ENCODE results near the gene DOK7.

Gene DOK7

DNA sequence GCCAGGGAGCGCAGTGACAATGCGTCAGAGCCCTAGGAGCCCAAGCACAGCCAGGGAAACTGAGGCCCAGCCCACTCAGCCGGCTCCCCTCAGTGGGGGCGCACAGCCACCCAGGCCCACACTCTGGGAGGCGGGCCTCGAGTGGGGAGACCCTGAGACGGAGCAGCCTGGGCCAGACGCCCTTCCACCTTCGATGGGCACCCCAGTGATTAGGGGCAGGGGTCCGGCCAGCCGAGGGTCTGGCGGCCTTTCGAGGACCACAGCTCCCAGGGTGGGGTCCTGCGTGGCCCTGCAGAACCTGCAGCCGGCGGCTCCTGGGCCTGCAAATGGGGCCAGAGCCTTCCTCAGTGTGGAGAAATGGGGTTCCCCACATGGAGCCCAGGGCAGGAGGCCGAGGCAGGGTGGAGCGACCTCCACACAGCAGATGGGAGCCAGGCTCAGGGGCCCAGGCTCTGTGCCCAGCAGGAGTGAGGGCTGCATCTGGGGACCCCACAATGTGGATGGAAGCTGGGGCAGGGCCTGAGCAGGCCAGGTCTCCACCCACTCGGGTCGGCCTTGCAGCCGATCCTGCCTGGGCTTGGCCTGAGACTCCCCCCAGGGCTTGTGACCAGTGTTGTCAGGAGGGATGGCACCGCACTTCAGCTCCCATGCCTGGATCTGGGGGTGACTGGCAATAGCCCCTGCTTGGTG is 16.3 kb upstream of the DOK7 start:
- no peaks in the 10 kb centered on the region for H3K36me3 ChIP-seq (replicated peaks; ENCODE audit: insufficient read depth, low read length)
- no peaks in the 10 kb centered on the region for H3K79me2 ChIP-seq (ENCODE audit: low read length)
- no peak overlapping the region for H3K4me3 ChIP-seq (ENCODE audit: low read length)
- no peak overlapping the region for H2AFZ ChIP-seq (ENCODE audit: low read length)
- H3K9me3 ChIP-seq (replicated peaks; ENCODE audit: insufficient read depth, low read length), result no peaks in the 10 kb centered on the region
- H4K20me1 ChIP-seq (ENCODE audit: insufficient read depth, low read length), result no peaks in the 10 kb centered on the region
- no peak overlapping the region for H3K4me2 ChIP-seq (ENCODE audit: low read depth, low read length)
- no peak for TF ChIP-seq EZH2 (optimal IDR thresholded peaks at IDR 0.05; ENCODE audit: low read depth, low read length)
- TF ChIP-seq EZH2phosphoT487 (IDR thresholded peaks at IDR 0.05; ENCODE audit: low read length), result no peak
- TF ChIP-seq, protein P1, sequence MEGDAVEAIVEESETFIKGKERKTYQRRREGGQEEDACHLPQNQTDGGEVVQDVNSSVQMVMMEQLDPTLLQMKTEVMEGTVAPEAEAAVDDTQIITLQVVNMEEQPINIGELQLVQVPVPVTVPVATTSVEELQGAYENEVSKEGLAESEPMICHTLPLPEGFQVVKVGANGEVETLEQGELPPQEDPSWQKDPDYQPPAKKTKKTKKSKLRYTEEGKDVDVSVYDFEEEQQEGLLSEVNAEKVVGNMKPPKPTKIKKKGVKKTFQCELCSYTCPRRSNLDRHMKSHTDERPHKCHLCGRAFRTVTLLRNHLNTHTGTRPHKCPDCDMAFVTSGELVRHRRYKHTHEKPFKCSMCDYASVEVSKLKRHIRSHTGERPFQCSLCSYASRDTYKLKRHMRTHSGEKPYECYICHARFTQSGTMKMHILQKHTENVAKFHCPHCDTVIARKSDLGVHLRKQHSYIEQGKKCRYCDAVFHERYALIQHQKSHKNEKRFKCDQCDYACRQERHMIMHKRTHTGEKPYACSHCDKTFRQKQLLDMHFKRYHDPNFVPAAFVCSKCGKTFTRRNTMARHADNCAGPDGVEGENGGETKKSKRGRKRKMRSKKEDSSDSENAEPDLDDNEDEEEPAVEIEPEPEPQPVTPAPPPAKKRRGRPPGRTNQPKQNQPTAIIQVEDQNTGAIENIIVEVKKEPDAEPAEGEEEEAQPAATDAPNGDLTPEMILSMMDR (IDR thresholded peaks at IDR 0.05; ENCODE audit: low read length), result no peak
- H3K4me1 ChIP-seq (ENCODE audit: low read length), result no peaks in the 10 kb centered on the region
- DNase-seq, result no peak
- H3K27me3 ChIP-seq (replicated peaks; ENCODE audit: insufficient read depth, low read length), result peaks cover 80% of the 10 kb centered on the region
- no peak overlapping the region for H3K27ac ChIP-seq (ENCODE audit: low read length)
- H3F3A ChIP-seq (ENCODE audit: insufficient read depth, low read length), result no peaks in the 10 kb centered on the region
- no peaks in the 10 kb centered on the region for H3K9me2 ChIP-seq (replicated peaks; ENCODE audit: insufficient read depth, low read length)
- no peak overlapping the region for H3K9ac ChIP-seq (ENCODE audit: low read length)

DNA sequence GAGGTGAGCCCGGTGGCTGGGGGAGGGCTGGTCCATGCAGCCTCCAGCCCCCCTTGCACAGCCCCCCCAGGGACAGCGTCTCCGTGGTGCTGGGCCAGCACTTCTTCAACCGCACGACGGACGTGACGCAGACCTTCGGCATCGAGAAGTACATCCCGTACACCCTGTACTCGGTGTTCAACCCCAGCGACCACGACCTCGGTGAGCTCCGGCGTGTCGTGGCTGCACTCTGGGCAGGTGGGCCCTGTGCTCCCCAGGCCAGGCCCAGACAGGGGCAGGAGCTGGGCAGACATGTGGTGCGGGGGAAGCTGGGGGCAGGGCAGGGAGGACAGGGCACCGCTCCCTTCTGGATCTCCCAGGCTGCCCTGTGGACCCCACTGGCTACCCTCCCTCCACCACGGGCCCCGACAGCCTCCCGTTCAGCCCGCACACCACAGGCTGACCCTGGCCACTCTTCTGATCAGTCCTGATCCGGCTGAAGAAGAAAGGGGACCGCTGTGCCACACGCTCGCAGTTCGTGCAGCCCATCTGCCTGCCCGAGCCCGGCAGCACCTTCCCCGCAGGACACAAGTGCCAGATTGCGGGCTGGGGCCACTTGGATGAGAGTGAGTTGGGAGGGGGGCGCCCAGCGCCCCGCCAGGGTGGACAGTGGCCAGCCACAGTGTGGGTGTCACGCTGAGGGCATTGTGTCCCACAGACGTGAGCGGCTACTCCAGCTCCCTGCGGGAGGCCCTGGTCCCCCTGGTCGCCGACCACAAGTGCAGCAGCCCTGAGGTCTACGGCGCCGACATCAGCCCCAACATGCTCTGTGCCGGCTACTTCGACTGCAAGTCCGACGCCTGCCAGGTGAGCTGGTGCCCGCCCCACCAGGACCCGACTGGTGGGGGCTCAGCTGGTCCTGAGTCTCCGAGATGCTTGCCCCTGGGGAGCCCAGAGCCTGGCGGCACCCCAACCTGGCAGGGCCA is 15.4 kb upstream of the DOK7 start:
- no peak overlapping the region for H2AFZ ChIP-seq (ENCODE audit: low read length)

GRCh38 chr4:3449047-3449573 is 14.0 kb upstream of the DOK7 start:
- no peak for DNase-seq
- TF ChIP-seq EZH2 (optimal IDR thresholded peaks at IDR 0.05; ENCODE audit: low read depth, low read length) (peak; percentile 33), EZH2phosphoT487 (IDR thresholded peaks at IDR 0.05; ENCODE audit: low read length) (no peak)
- TF ChIP-seq, protein P1 (IDR thresholded peaks at IDR 0.05; ENCODE audit: low read length), result no peak
- H3K27me3 ChIP-seq (replicated peaks; ENCODE audit: insufficient read depth, low read length), result peaks cover 91% of the 10 kb centered on the region
- H3F3A ChIP-seq (ENCODE audit: insufficient read depth, low read length), result no peaks in the 10 kb centered on the region
- no peak overlapping the region for H3K4me3 ChIP-seq (ENCODE audit: low read length)
- H3K9ac ChIP-seq (ENCODE audit: low read length), result no peak overlapping the region
- no peaks in the 10 kb centered on the region for H3K79me2 ChIP-seq (ENCODE audit: low read length)
- H2AFZ ChIP-seq (ENCODE audit: low read length), result no peak overlapping the region
- H3K36me3 ChIP-seq (replicated peaks; ENCODE audit: insufficient read depth, low read length), result no peaks in the 10 kb centered on the region
- H3K9me2 ChIP-seq (replicated peaks; ENCODE audit: insufficient read depth, low read length), result no peaks in the 10 kb centered on the region
- H3K9me3 ChIP-seq (replicated peaks; ENCODE audit: insufficient read depth, low read length), result no peaks in the 10 kb centered on the region
- no peak overlapping the region for H3K4me2 ChIP-seq (ENCODE audit: low read depth, low read length)
- H4K20me1 ChIP-seq (ENCODE audit: insufficient read depth, low read length), result no peaks in the 10 kb centered on the region
- H3K4me1 ChIP-seq (ENCODE audit: low read length), result no peaks in the 10 kb centered on the region
- no peak overlapping the region for H3K27ac ChIP-seq (ENCODE audit: low read length)

More for the DNA sequence above, 15.4 kb upstream of the DOK7 start:
- Histone ChIP-seq H4K20me1 (ENCODE audit: insufficient read depth, low read length) (no peaks in the 10 kb centered on the region), H3K4me2 (ENCODE audit: low read depth, low read length) (no peak overlapping the region), H3K9ac (ENCODE audit: low read length) (no peak overlapping the region), H3K27me3 (replicated peaks; ENCODE audit: insufficient read depth, low read length) (peaks cover 87% of the 10 kb centered on the region), H3K27ac (ENCODE audit: low read length) (no peak overlapping the region), H3K36me3 (replicated peaks; ENCODE audit: insufficient read depth, low read length) (no peaks in the 10 kb centered on the region), H3F3A (ENCODE audit: insufficient read depth, low read length) (no peaks in the 10 kb centered on the region), H3K9me3 (replicated peaks; ENCODE audit: insufficient read depth, low read length) (no peaks in the 10 kb centered on the region), H3K9me2 (replicated peaks; ENCODE audit: insufficient read depth, low read length) (no peaks in the 10 kb centered on the region), H3K4me1 (ENCODE audit: low read length) (no peaks in the 10 kb centered on the region), H3K4me3 (ENCODE audit: low read length) (no peak overlapping the region), H3K79me2 (ENCODE audit: low read length) (no peaks in the 10 kb centered on the region)
- no peak for TF ChIP-seq EZH2 (optimal IDR thresholded peaks at IDR 0.05; ENCODE audit: low read depth, low read length)
- no peak for TF ChIP-seq EZH2phosphoT487 (IDR thresholded peaks at IDR 0.05; ENCODE audit: low read length)
- TF ChIP-seq, protein P1 (IDR thresholded peaks at IDR 0.05; ENCODE audit: low read length), result no peak
- DNase-seq, result no peak

Measured in MM.1S (cell line).